ENCODE data around the gene EGFL7. TPM values are rescaled to one million over a fixed set of nuclear protein-coding genes. Genes with fewer than 3 reads are reported as not detected.

EGFL7 gene
- total and polyA plus RNA-seq, 4 donors, result 32.1 to 39.7 (median 36.5) TPM

- no peak overlapping the region for H3K4me3 ChIP-seq (ENCODE audit: low read depth in 1 of 3, low read length in 3 of 3)
- peaks cover 0 to 29% (median 10%) of the 10 kb centered on the region in 4 donors for H3K4me1 ChIP-seq (ENCODE audit: control insufficient read depth in 4 of 4, insufficient read depth in 4 of 4, low read length in 3 of 4)
- no peak overlapping the region for H3K9ac ChIP-seq (ENCODE audit: low read depth in 1 of 2, low read length in 2 of 2)
- H3K36me3 ChIP-seq (ENCODE audit: control insufficient read depth in 4 of 4, insufficient read depth in 3 of 4, low read depth in 1 of 4, low read length in 3 of 4), result peaks cover 5 to 12% (median 8%) of the 10 kb centered on the region in 4 donors
- TF ChIP-seq REST (IDR thresholded peaks at IDR 0.05) (no peak), GABPA (IDR thresholded peaks at IDR 0.05 in 1 of 2, conservative IDR thresholded peaks at IDR 0.05 in 1 of 2) (no peak), JUND (IDR thresholded peaks at IDR 0.05) (no peak), SP1 (IDR thresholded peaks at IDR 0.05) (no peak), RAD21 (IDR thresholded peaks at IDR 0.05) (no peak), YY1 (IDR thresholded peaks at IDR 0.05) (no peak), ATF3 (IDR thresholded peaks at IDR 0.05) (no peak), TAF1 (conservative IDR thresholded peaks at IDR 0.05) (no peak), HNF4A (conservative IDR thresholded peaks at IDR 0.05) (no peak), CTCF (IDR thresholded peaks at IDR 0.05; ENCODE audit: low read depth, low read length, missing input control) (no peak), EGR1 (IDR thresholded peaks at IDR 0.05; ENCODE audit: low read depth in 2 of 2) (no peak), FOXA1 (IDR thresholded peaks at IDR 0.05) (no peak), HNF4G (IDR thresholded peaks at IDR 0.05) (no peak), MAX (IDR thresholded peaks at IDR 0.05) (no peak), NR2F2 (IDR thresholded peaks at IDR 0.05) (no peak), ZBTB33 (IDR thresholded peaks at IDR 0.05) (no peak), RXRA (IDR thresholded peaks at IDR 0.05) (no peak)
- H3K27ac ChIP-seq (ENCODE audit: low read depth in 1 of 2, low read length in 2 of 2), result no peak overlapping the region
- 70% methylated on average over 20 of the region's 20 CpGs for WGBS
- no peaks in the 10 kb centered on the region for H3K9me3 ChIP-seq (ENCODE audit: control insufficient read depth in 4 of 4, low read length in 3 of 4)
- no peaks in the 10 kb centered on the region for H3K27me3 ChIP-seq (ENCODE audit: control insufficient read depth in 4 of 4, insufficient read depth in 4 of 4, low read length in 3 of 4)
- no peak for DNase-seq (ENCODE audit: low spot score)
These were observed 55.9 kb downstream of the EGFL7 start for GRCh38 chr9:136718345-136719194.
